Stromal cell of bone marrow (primary cell): Measurements from ENCODE around the gene STAG1.
"Not testable (repeated sequence)": the region's sequence is repeated elsewhere in the genome, so short reads cannot be mapped to it uniquely, and the experiment has no call there.

Experiments used
- DNase-seq: peaks from one replicate; pipeline ENCODE4 v3.0.0-alpha.2; 2012; ENCODE audit warnings: low read depth

STAG1 gene

DNA sequence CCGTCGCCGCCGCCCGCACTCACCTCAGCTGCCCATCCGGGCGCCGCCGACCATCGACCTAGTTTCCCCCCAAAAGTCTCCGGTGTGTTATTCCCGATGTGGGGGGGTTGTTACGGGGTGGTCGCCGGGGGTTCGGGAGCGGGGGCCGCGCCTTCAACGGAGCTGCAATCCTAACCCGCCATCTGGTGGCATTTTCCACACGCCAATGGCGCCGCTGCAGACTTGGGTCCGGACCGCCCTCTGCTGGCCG, at the start of gene STAG1:
Gene STAG1, minus strand, starts transcription at position 207 of the 250 bp plus-strand sequence. CDS start 121,480 bp downstream, outside the sequence.
- DNase-seq = no peak

DNA sequence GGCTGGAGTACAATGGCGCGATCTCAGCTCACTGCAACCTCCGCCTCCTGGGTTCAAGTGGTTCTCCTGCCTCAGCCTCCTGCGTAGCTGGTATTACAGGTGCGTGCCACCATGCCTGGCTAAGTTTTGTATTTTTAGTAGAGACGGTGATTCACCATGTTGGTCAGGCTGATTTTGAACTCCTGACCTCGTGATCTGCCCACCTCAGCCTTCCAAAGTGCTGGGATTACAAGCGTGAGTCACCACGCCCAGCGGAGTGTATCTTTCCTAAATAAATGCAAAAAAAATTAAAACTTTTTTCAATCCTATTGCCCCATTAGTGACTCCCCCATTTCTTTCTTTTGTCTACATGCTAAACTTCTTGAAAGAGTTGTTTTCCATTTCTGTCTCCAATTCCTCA, 49.0 kb upstream of the STAG1 start:
- DNase-seq = not testable (repeated sequence)

GRCh38 chr3:136792556-136793330, 40.6 kb upstream of the STAG1 start:
- DNase-seq = no peak

DNA sequence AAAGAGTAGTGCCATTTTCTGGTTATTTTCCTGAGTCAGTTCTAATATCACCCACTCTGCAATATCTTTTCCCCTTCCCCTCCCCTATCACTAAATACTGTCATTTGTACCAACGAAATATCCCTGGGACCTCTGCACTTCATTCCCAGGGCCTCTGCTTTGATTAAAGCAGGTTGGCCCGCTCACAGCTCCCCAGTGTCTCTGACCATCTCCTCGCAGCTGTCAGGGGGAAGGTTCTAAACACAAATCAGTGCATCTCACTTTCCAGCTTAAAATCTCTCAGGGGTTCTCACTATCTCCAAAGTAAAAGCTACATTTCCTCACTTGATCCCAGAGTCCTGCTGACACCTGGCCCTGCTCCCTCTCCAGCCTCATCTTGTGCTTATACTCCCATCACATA, 38.6 kb upstream of the STAG1 start:
- no peak for DNase-seq

GRCh38 chr3:136789976-136790375, 37.8 kb upstream of the STAG1 start:
- no peak for DNase-seq

DNA sequence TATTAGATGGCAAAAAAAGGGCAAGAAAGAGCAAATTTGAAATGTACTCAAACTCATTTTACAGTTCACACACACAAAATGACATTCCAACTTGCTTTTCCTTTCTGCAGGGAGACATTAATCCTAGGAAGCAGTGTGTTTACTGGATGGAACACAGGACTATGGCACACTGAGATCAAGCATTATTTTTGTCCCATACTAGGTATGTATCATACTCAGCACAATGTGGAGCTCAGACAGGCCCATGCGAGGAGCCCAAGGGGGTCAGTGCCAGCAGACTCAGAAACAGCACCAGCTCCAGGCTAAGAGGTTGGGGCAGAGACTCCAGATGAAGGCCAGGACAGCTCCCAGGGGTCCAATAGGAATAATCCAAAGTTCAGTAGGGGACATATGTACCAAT, 36.0 kb upstream of the STAG1 start:
- DNase-seq = no peak

- peak; percentile 31 for DNase-seq
Observed at GRCh38 chr3:136787349-136787748, 35.2 kb upstream of the STAG1 start.

GRCh38 chr3:136783708-136784191, 31.6 kb upstream of the STAG1 start:
- DNase-seq = no peak

DNA sequence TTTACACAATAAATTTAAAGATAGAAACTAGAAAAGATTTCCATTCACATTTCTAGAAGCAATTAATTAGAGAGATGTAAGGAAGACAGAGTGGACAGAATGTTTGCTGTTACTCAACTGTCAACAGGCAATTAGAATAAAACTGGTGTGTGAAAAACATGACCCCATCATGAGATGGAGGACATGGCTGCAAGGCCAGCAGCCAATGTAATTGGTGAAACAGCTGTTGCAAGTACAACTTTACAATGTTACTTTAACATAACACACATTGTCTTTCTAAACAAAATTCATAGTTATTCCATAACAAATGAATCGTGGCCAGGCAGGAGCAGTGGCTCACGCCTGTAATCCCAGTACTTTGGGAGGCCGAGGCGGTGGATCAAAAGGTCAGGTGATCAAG, 28.6 kb upstream of the STAG1 start:
- no peak for DNase-seq

DNA sequence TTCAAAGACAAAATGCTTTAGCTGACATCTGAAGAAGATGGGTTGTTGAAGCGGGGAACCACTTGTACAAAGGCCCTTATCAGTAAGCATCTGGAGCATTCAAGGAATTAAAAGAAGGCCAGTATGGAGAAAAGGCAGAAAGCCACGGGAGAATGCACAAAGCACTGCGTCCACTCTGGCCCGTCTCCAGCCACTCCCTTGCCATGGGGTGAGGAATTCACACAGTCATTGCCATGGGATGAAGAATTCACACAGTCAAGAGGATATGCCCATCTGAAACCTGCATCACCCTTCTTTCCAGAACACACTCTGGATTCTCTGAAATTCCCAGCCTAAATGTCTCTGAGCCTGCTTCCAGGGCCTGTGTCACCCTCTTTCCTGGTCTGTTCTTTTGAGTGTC, 26.7 kb upstream of the STAG1 start:
- DNase-seq = no peak

- no peak for DNase-seq
Observed at GRCh38 chr3:136772709-136773108, 20.5 kb upstream of the STAG1 start.

GRCh38 chr3:136758160-136759102, 6.3 kb upstream of the STAG1 start:
- DNase-seq = not testable (repeated sequence)

- no peak for DNase-seq
Observed at GRCh38 chr3:136755192-136755591, 3.0 kb upstream of the STAG1 start.

GRCh38 chr3:136753326-136753939, 1.3 kb upstream of the STAG1 start:
- DNase-seq = no peak

DNA sequence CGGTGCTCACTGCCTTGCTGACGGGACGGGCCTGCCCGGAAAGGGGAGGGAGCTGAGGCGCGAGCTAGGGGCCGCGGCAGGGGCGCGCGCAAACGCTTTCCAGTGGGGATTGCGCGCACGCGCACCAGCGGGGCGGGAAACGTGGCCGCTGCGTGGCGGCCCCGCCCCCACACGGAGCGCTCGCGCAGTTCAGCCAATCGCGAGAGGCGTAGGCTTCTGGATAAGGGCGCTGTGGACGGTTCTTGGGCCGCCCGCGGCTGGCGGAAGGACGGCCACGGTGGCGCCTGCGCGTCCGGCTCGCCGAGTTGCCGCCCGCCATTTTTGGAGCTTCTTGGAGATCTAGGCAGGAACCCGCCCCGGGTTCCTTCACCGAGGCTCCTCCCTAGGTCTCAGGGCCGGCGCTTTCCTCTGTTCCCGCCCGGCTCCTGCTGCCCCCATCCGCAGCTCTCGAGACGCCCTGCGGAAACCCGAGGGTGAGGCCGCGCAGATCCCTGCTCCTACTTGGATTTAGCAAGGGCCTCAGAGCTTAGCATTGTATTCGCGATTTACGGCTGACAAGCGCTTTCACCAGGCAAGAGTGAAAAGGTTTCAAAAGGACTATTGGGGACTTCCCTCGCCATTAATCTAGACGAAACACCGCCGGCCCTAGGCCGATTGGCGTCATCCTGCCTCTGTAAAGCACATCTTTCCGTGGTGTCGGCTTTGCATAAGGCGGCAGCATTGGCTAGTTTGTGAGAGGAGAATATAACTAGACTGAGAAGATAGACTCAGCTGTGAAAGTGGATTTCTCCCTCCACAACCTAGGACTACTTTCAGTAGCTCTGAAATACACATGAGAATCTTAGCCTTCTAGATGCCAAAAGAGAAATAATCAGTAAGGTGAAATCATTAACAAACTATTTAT, 496 bp upstream of the STAG1 start:
- peak; percentile 94 for DNase-seq

GRCh38 chr3:136751316-136752171, 634 bp downstream of the STAG1 start:
- DNase-seq = peak; percentile 44

DNA sequence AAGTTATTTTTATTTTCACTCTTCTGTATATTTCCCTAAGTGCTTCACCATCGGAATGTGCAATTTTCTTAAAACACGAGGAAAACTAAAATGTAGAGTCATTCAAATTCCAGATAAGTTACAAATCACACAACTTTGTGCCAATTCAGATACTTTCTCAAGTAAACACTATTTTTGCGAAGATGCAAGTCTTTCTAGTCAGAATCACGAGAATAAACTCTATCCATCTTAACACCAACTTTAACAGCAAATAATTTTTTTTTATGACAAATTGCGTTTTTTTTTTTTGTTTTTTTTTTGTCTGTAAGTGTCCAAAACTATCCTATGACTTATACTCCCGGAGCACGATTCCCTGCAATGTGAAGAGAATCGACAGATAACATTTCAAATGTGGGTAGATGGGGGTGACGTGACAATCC, 1.3 kb downstream of the STAG1 start:
- peak; percentile 50 for DNase-seq

DNA sequence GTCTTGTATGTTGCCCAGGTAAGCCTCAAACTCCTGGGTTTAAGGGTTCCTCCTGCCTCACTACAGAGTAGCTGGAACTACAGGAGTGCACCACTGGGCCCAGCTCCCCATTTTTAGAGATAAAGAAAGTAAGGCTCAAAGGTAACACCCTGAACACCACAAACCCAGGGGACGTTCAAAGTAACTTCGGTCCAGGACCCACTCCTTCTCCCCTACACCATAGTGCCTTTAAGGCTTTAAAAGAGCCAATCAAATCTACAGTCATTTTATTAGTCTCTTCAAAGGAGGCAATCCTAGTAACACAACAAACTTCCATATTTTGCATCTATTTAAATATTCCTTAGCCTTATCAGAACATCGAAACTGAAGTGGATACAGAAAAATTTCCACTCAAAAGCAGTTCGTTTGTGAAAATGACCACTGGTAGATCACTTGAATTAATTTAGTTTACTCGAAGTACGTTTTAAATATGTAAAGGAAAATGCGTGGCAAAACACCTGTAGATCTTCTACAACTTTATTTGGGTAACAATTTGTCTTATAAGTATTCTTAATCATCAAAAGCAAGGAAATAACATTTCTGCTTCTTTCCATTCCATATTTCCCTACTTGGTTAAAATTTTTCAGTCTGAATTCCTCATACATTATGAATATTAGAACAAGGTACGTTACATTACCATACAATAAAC, 1.8 kb downstream of the STAG1 start:
- no peak for DNase-seq

DNA sequence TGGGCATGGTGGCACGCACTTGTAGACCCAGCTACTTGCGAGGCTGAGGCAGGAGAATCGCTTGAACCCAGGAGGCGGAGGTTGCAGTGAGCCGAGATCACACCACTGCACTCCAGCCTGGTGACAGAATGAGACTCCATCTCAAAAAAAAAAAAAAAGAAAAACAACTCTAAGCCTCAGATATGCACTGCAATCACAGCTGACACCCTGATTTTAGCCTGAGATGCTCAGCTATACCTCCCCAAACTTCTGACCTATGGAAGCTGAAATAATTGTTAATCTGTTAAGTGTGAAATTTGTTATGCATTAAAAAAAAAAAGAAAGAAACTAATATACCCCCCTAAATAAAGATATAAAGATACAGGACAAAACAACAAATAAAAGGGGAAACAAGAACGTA, 2.6 kb downstream of the STAG1 start:
- not testable (repeated sequence) for DNase-seq

DNA sequence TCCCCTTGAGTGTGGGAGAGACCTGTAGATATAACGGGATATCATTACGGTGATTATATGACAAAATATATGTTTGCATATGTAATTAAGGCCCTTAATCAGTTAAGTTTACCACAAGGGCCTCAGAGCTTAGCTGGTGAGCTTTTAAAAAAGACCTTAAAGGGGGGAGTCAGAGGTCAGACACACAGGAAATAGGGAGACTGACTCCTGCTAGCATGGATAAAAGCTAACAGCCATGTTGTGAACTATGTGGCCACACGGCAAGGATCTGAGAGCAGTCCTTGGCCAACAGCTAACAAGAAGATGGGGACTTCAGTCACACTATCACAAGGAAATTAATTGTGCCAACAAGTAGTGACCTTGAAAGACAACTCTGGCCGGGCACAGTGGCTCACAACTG, 3.1 kb downstream of the STAG1 start:
- DNase-seq = no peak
